ENCODE data around the gene TM9SF4. TPM values are rescaled to one million over a fixed set of nuclear protein-coding genes. Genes with fewer than 3 reads are reported as not detected.

Gene TM9SF4
- total RNA-seq, 2 donors from 2014 or later: 77.2 to 84.8 TPM

DNA sequence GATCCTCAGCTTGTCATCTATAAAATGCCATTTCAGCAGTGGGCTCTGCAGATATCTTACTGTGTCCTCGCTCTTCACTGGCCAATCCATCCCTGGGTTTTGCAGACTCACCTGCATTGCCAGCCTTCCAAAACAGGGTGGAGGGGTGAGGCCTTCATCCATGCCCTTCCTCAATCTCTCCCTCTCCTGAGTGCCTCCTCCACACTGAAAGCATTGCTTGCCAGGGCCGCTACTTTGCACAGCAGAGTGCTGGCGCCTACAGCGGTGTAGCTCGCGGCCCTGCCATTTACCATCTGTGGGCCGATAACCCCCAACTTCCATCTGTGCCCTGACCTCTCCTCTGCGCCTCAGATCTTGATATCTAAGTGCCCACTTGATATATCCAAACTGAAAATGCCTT is 29.4 kb downstream of the TM9SF4 start:
- no peaks in the 10 kb centered on the region for H3K27me3 Mint-ChIP-seq (ENCODE audit: insufficient read depth)
- peaks cover 5% of the 10 kb centered on the region for H3K4me1 Mint-ChIP-seq
- Histone ChIP-seq H3K9ac (ENCODE audit: extremely low read depth, low read length, poor library complexity, severe bottlenecking) (no peak overlapping the region), H3K9me3 (ENCODE audit: control insufficient read depth, low read length) (no peaks in the 10 kb centered on the region), H3K36me3 (ENCODE audit: control insufficient read depth, insufficient read depth, low read length) (peaks cover 81% of the 10 kb centered on the region), H3K27ac (ENCODE audit: low read depth, low read length) (no peak overlapping the region), H3K4me1 (ENCODE audit: control insufficient read depth, insufficient read depth, low read length) (no peaks in the 10 kb centered on the region), H3K4me3 (ENCODE audit: low read length) (no peak overlapping the region), H3K27me3 (ENCODE audit: control insufficient read depth, insufficient read depth, low read length, poor library complexity, severe bottlenecking) (no peaks in the 10 kb centered on the region)
- peaks cover 77% of the 10 kb centered on the region for H3K36me3 Mint-ChIP-seq (ENCODE audit: low read depth)
- no peak overlapping the region for H3K27ac Mint-ChIP-seq
- H3K4me3 Mint-ChIP-seq: no peak overlapping the region
- 94 to 97% methylated on average over 8 of the region's 8 CpGs for WGBS, 2 experiments (ENCODE audit: insufficient coverage in 1 of 2, insufficient read length in 1 of 2)
- no peak for DNase-seq
- H3K9me3 Mint-ChIP-seq: no peaks in the 10 kb centered on the region
- TF ChIP-seq, protein P1, sequence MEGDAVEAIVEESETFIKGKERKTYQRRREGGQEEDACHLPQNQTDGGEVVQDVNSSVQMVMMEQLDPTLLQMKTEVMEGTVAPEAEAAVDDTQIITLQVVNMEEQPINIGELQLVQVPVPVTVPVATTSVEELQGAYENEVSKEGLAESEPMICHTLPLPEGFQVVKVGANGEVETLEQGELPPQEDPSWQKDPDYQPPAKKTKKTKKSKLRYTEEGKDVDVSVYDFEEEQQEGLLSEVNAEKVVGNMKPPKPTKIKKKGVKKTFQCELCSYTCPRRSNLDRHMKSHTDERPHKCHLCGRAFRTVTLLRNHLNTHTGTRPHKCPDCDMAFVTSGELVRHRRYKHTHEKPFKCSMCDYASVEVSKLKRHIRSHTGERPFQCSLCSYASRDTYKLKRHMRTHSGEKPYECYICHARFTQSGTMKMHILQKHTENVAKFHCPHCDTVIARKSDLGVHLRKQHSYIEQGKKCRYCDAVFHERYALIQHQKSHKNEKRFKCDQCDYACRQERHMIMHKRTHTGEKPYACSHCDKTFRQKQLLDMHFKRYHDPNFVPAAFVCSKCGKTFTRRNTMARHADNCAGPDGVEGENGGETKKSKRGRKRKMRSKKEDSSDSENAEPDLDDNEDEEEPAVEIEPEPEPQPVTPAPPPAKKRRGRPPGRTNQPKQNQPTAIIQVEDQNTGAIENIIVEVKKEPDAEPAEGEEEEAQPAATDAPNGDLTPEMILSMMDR (conservative IDR thresholded peaks at IDR 0.05): no peak

DNA sequence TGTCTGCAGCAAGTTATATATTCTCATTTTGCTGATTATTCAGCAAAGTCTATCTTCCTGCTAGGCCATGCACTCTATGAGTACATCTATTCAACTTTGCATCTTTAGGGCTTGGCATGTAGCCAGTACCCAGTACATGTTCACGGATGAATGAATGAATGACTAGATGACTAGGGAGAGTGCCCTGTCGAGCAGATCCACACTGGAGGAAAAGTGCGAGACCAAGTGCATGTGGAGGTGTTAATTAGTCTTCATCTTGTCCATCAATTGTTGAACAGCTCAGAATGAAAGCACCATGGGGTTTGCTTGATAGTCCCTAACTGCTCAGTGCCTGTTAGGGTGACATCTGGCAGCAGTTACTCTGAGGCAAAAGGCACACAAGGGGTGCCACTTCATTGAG is 30.4 kb downstream of the TM9SF4 start:
- H3K27ac Mint-ChIP-seq: no peak overlapping the region
- no peak overlapping the region for H3K4me3 Mint-ChIP-seq
- no peaks in the 10 kb centered on the region for H3K9me3 Mint-ChIP-seq
- Histone ChIP-seq H3K9ac (ENCODE audit: extremely low read depth, low read length, poor library complexity, severe bottlenecking) (no peak overlapping the region), H3K27me3 (ENCODE audit: control insufficient read depth, insufficient read depth, low read length, poor library complexity, severe bottlenecking) (no peaks in the 10 kb centered on the region), H3K36me3 (ENCODE audit: control insufficient read depth, insufficient read depth, low read length) (peaks cover 90% of the 10 kb centered on the region), H3K27ac (ENCODE audit: low read depth, low read length) (no peak overlapping the region), H3K4me1 (ENCODE audit: control insufficient read depth, insufficient read depth, low read length) (no peaks in the 10 kb centered on the region), H3K9me3 (ENCODE audit: control insufficient read depth, low read length) (no peaks in the 10 kb centered on the region), H3K4me3 (ENCODE audit: low read length) (no peak overlapping the region)
- H3K4me1 Mint-ChIP-seq: peaks cover 5% of the 10 kb centered on the region
- no peak for DNase-seq
- peaks cover 81% of the 10 kb centered on the region for H3K36me3 Mint-ChIP-seq (ENCODE audit: low read depth)
- WGBS, 2 experiments (ENCODE audit: insufficient coverage in 1 of 2, insufficient read length in 1 of 2): 83 to 96% methylated on average over 3 of the region's 3 CpGs
- H3K27me3 Mint-ChIP-seq (ENCODE audit: insufficient read depth): no peaks in the 10 kb centered on the region
- TF ChIP-seq, protein P1 (conservative IDR thresholded peaks at IDR 0.05): no peak

- Histone ChIP-seq H3K9ac (ENCODE audit: extremely low read depth, low read length, poor library complexity, severe bottlenecking) (no peak overlapping the region), H3K36me3 (ENCODE audit: control insufficient read depth, insufficient read depth, low read length) (peaks cover 90% of the 10 kb centered on the region), H3K4me3 (ENCODE audit: low read length) (no peak overlapping the region), H3K27me3 (ENCODE audit: control insufficient read depth, insufficient read depth, low read length, poor library complexity, severe bottlenecking) (no peaks in the 10 kb centered on the region), H3K4me1 (ENCODE audit: control insufficient read depth, insufficient read depth, low read length) (no peaks in the 10 kb centered on the region), H3K27ac (ENCODE audit: low read depth, low read length) (no peak overlapping the region), H3K9me3 (ENCODE audit: control insufficient read depth, low read length) (no peaks in the 10 kb centered on the region)
- H3K27ac Mint-ChIP-seq: no peak overlapping the region
- WGBS, 2 experiments (ENCODE audit: insufficient coverage in 1 of 2, insufficient read length in 1 of 2): 90 to 100% methylated on average over 4 of the region's 4 CpGs
- no peaks in the 10 kb centered on the region for H3K27me3 Mint-ChIP-seq (ENCODE audit: insufficient read depth)
- peaks cover 84% of the 10 kb centered on the region for H3K36me3 Mint-ChIP-seq (ENCODE audit: low read depth)
- no peaks in the 10 kb centered on the region for H3K9me3 Mint-ChIP-seq
- DNase-seq: no peak
- TF ChIP-seq, protein P1 (conservative IDR thresholded peaks at IDR 0.05): no peak
- no peak overlapping the region for H3K4me3 Mint-ChIP-seq
- peaks cover 5% of the 10 kb centered on the region for H3K4me1 Mint-ChIP-seq
Measured at GRCh38 chr20:32140603-32141002, 31.1 kb downstream of the TM9SF4 start.

Data from endodermal cell (in vitro differentiated cells).